ENCODE measurements around the gene BST1.
"Not testable (repeated sequence)": the region's sequence is repeated elsewhere in the genome, so short reads cannot be mapped to it uniquely, and the experiment has no call there.

The BST1 gene

DNA sequence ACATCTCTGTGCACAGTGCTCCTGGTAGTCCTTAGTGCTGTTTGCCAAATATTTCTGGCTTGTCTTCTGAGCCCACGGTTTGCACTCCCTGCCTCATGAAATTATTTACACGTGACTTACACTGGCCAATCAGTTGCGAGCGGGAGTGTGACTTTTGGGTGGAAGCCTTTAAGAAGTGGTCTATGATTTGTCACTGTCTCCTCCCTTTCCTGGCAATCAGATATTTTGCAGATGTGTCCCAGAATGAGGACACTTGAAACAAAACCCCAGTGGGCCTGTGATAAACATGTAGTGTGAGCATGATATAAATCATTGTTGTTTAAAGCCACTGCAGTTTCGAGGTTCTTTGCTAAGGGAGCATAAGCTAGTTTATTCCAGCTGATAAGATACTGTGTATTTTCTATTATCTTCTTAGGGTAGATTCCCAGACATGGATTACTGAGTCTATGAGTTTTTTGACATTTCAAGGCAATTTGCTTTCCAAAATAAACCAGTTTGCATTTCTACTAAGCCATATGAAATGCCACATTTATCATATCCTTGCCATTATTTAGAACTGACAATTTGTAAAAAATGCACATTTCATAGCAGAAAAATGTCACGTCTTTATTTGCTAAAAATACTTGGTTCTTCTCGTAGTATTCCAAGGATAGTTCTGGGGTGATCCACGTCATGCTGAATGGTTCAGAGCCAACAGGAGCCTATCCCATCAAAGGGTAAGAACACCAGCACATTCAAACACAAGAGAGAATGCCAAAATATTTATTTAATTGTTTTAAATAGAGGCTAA, 12.0 kb downstream of the BST1 start:
- no peak for DNase-seq

DNA sequence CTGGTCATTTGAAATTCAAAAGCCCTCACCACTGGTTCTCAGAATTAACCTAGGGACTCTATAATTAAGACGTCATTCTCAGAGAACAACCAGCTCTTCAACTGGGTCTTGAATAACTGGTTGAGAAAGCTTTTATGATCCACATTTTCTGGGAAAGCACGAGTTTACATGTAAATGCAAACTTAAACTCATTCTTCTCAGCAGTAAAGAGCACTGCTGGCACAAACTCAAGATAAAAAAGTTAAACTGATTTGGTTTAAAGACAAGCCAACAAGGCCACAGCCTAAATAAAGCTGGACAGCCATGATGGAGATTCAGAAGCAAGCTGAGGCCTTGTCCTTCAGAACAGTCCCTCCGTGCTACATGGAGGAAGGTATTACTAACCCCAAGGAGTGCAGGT, 13.2 kb downstream of the BST1 start:
- no peak for DNase-seq

DNA sequence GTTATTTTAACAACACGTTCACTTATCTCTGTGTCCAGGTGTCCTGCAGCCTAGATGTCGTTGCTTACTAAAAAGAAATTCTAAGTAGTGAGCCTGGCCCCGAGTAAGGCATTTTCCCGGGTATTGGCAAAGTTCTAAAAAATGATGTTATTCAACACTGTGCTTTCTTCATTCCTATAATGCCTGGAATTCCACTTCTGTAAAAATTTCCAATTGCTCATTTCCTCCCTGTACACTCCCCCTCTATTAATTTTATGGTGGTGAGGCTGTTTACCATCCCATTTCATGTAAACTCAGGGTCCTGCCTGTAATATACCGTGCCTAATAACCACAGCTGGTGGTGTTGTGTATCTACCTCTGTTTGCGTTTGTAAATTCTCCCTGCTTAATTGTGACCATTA, 14.2 kb downstream of the BST1 start:
- DNase-seq: no peak

DNA sequence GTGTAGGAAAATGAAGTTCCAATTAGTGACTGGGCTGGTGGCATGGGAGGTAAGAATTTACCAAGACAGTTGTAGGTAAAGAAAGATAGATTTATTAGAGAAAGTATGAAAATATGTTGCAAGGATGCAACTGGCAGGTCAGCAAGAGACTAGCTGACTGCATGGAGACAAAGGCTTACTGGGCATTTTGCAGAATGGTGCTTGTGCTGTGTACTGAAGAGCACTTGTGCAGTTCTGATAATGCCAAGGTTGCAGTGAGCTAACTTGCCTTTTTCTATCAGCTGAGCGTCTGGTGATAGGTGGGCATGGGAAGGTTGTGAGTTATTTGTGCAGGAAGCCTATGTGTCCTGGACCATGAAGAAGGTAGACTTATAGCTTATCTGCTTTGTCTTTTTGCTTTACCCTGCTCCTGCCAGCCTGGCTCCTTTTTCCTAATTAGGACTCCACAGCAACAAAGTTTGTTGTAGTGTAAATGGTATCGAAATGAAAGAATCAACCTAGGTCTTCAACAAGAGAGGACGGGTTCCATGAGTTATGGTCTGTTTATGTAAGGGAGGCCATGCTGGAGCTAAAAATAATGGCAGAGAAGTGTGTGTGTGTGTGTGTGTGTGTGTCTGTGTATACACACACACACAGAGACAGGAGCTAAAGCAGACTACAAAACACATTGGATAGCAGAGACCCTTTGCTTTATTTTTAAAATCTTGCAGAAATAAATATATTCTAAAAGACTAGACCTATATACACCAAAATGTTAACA, 15.0 kb downstream of the BST1 start:
- DNase-seq: no peak

DNA sequence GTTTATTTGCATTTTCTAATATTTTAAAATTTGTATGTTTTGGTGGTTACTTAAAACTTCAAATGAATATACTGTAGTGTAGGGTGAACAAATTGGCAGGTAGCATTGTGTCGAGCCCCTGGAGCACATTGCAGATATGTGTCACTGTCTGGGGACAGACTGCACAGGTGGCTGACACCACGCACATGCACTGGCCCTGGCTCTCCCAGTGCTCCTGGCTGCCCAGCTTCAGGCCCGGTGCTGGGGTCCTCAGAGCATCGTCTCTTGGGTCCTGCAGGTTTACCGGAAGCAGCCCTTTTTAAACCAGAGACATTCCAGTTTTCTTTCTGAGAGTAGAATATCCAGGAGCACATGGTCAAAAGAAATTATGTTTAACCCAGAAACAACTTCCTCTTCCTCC, 15.6 kb downstream of the BST1 start:
- no peak for DNase-seq

DNA sequence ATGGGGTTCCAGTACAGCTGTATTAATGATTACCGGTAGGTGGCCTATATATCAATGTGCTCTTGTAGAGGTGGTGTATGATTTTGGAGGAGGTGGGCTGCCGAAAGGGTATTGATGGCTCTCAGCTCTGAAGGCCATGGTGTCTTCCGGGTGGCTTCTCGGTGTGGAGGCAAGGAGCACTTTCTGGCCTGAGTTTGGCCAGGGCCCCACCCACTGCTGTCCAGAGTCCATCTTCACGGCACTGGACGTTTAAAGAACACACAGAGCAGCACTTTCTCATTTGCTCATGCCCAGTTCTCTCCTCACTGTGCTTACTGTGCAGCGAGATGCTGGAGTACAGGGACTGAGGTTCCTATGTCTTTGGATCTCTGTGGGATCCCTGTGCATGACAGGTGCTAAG, 16.1 kb downstream of the BST1 start:
- no peak for DNase-seq

DNA sequence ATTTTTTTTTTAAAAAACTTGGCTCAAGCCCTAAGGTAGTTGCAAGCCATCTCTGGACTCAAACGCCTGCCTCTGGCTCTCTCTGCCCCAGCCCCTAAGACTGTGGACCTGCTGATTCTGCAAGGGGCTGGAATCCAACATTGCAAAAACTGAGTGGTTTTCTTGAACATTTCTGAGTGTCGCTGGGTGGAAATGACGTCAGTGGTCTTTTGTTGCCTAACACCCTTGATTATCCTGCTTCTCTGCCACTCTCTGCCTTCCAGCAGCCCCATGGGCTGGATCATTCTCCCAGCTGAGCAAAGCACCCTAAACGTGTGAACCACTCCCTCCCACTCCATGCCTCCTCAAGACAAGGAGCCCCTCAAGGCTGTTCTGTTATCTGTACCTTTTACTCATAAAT, 16.6 kb downstream of the BST1 start:
- no peak for DNase-seq

DNA sequence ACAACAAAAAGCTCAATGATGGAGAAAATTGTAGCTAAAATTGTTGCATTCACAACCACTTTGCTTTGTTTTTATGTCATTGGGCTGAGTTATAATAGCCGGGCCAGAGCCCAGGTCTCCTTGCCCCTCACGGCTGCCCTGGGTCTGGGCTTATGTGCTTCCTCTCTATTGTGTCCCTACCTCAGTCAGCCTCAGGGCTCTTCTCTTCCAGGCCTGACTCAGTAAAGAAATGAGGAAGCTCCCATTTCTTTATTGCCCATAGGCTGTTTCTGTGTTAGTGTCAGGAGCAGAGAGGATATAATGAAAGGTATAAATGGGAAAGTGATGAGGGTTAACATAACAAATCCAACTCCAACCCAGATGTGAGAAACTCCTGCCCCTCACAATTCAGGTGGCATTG, 18.0 kb downstream of the BST1 start:
- no peak for DNase-seq

DNA sequence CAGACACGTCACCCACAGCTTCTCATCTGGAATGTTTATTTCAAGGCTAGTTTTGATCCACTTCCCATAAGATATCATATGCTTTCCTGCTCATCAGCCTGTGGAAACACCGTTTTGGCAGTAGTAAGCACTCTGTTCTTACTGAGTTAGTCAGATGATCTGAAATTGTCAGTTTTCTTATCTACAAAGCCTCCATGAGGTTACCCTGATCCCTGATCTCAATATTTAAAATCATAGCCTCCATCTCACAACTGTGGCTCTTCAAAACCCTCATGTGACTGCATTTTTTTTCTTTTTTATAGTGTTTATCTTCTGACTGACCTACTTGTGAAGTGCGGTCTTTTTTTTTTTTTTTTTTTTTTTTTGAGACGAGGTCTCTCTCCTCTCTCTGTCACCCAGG, 22.7 kb downstream of the BST1 start:
- no peak for DNase-seq

DNA sequence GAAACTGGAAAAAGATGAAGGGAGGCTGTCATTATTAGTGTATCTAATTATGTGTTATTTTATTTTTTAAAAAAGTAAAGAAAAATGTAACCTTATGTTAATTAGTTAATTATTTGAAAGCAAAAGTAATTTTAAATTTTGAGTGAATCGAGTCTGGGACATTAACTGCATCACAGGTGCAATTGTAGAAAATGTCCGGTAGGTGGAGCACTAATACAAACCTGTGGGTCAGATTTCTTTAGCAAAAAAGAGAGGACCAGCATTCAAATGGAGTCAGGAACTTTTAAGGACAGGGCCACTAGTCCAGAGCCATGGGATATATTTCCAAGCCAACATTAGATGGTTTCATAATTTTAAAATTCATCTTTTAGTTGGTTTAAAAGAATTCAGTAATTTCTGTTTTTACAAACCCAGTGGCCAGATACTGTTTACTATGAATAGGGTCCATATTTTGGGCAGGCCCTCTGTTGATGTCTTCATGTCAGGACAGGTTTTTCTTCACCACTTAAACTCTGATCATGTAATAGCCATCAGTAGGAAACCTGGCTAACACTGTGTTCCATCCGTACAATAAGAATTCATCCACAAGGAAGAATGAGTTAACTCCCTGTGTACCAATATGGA, 27.2 kb downstream of the BST1 start:
- DNase-seq: no peak

DNA sequence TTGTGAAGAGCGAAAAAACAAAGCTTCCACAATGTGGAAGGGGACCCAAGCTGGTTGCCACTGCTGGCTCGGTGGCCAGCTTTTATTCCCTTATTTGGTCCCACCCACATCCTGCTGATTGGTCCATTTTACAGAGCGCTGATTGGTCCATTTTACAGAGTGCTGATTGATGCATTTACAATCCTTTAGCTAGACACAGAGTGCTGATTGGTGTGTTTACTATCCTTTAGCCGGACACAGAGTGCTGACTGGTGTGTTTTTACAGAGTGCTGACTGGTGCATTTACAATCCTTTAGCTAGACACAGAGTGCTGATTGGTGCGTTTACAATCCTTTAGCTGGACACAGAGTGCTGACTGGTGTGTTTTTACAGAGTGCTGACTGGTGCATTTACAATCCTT, 30.2 kb downstream of the BST1 start:
- not testable (repeated sequence) for DNase-seq

DNA sequence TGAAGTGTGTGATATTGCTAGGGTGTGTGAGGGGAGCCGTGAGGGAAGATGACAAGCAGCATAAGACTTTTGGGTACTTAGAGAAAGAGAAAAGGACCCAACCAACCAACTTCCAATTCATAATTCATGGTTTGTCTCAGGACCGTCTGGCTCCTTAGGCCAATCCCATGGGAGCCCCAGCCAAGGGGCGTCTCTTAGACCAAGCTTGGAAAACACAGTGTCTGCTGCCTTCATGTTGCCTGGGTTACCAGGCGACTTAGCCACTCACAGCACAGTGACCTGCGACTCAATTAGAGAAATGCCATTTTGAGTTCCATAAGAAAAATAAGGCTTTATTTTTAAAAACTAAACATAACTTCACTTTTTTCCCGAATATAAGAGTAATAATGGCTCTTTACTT, 32.7 kb downstream of the BST1 start:
- DNase-seq: no peak

DNA sequence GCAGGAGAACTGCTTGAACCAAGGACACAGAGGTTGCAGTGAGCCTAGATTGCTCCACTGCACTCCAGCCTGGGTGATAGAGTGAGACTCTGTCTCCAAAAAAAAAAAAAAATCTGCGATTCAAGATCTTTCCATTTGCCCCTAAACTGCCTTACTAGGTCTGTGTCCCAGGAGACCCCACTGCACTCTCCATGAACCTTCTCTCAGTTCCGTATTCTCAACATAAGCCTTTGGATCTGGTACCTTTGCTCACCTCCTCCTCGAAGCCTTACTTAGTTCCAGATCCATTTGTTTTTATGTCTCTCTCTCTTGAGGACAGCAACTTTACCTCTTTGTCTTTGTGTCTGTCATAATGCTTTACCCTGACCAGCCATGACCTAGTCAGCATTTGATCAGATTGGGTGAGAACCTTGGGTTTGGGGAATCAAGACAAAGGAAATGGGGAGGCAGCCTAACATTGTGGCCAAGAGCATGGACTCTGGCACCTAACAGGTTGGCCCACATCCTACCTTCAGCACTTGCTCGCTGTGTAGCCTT, 33.7 kb downstream of the BST1 start:
- DNase-seq: no peak

DNA sequence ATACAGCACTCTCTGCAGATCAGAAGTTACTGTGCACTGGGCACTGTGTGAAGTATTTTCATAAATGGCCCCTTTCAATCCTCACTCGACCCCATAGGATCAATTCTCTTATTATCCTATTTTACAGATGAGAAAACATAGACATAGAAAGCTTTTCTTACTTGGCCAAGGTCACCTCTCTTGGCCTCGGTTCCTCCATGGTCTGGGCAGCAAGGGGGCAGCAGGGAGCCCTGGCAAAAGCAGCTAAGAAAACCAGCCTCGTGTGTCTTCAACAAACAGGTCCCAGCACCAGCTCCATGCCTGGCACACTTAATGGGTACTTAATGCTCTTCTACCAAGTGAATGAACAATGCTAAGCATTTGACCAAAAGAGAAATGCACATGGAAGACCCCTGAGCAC, 34.4 kb downstream of the BST1 start:
- no peak for DNase-seq

DNA sequence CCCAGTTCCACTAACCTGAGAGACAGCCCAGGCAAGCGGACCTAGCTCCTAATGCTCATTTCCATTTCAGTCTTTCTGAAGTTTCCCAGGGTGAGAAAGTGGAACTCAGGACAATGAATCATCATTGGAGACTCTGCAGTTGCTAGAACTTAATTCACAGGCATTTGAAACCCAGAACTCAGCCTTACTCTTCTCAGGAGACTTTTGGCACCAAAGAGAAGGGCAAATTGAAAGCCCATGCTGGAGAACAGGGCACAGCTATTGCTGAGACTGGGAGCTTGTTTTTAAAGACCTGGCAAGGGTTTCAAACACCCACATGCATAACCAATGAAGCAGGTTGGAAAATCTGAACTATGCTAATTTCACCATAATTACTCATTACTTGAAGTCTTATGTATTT, 36.0 kb downstream of the BST1 start:
- DNase-seq: no peak

DNA sequence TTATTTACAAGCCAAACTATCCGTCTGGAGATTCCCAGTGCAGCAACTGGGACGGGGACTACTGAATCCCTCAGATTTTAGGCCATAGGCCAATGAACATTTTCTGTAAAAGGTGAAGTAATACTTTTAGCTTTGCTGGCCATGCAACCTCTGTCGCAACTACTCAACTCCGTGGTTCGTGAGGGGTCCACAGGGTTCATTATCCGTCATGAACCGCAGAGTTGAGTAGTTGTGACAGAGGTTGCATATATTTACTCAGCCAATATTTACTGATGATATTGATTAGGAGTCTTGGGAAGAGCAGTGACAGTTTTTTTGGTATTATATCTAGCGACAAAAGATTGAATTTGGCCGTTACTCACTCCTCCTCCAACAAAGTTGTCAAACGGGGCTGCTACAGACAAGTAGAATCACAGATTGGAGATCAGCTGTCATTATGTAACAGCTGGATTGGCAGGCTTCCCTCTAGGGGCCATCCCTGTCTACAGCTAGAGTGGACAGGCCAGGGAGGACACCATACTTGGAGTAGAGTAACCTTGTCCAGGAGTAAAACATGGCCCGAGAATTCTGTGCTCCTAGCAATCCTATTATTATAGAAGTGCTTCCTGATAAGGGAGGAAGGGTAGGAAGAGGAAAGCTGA, 38.0 kb downstream of the BST1 start:
- DNase-seq: no peak

DNA sequence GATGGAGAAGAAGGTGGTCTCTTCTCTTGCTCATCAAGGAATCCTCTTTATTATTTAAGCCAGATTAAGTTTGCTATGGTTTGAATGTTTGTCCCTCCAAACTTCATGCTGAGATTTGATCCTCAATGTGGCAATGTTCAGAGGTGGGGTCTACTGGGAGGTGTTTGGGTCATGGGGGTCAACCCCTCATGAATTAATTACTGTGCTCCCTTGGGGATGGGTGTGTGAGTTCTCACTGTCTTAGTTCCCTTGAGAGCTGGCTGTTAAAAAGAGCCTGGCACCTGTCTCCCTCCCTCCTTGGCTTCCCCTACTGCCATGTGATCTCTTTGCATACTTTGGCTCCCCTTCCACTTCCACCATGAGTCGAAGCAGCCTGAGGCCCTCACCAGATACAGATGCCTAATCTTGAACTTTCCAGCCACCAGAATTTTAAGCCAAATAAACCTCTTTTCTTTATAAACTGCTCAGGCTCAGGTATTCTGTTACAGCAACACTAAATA, 39.3 kb downstream of the BST1 start:
- DNase-seq: no peak

DNA sequence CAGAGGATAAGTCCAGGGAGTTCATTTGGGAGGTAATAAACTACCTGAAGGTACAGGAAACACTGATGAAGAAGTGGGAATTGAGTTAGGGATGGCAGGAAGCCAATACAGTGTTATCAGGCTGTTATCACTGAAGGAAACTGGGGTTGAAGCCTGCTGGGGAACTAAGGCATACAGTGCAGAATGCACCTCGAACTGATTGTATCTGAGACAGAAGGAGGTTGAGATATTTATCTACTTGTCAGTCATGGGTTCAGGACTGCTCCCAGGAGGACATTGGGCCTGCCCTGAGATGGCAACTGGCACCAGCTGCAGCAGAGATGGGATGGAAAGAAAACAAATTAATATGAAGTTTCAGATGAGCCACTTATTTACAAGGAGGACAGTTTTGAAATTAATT, 39.8 kb downstream of the BST1 start:
- no peak for DNase-seq

DNA sequence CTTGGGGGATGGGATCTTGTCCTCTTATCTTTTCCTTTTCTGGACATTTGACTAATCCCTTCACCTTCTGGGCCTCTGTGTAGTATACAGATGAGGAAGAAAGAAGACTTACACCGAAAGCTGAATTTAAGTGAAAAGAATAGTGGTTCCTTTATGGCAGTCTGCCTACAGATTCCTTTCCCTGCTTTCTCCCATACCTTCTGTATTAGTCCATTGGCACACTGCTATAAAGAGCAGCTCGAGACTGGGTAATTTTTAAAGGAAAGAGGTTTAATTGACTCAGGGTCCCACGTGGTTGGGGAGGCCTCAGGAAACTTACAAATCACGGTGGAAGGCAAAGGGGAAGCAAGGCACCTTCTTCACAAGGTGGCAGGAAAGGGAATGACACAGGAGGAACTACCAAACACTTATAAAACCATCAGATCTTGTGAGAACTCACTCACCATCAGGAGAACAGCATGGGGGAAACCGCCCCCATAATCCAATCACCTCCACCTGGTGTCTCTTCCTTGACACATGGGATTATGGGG, 41.2 kb downstream of the BST1 start:
- DNase-seq: no peak

DNA sequence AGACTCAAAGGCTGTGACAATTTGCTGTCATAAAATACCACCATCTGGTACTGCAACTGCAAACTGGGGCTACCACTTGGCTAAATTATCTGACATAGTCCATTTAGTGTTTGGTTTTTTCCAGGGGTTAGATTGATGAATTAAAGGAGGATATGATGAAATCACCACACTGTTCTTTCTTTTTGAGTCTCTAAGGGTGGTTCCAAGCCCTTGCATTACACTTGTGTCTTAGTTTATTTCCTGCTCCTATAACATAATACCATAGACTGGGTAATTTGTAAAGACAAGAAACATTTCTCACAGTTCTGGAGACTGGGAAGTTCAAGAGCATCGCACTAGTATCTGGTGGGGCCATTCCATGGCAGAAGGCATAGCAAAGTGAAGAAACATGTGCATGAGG, 43.2 kb downstream of the BST1 start:
- no peak for DNase-seq

DNA sequence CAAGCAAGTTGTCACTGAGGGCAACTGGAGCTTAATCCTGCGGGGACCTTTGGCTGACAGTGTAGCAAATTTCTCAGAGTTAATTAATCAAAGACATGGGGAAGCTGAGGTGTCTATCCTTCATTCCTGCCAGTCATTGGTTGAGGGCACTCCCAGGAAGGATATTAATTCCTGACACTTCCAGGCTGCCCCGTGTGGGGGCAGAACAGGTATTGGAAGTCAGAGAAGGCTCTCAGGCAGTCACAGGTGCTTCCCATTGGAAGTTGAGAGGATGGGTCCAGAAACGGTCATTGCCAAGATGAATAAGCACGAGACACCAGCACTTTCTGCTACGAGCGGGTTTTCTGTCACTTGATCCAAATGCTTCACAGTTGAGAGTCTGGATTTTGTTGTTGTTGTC, 46.1 kb downstream of the BST1 start:
- DNase-seq: no peak

DNA sequence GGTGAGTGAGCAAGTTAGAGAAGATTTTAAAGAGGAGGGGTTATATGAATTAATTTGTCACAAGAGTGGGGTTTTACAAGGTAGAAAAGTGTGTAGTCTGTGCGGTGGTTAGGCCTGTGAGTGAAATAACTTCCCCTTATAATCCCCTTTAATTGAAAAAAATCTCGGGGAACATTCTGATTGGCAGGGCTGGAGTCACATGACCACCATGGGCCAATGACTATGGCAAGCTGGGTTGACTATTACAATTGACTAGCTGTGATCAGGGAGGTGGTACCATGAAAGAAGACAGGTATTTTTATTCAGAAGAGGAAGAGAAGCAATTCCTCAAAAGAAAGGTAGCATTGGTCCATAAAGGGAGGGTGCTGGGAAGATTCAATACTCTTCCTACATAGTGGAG, 48.3 kb downstream of the BST1 start:
- DNase-seq: no peak

DNA sequence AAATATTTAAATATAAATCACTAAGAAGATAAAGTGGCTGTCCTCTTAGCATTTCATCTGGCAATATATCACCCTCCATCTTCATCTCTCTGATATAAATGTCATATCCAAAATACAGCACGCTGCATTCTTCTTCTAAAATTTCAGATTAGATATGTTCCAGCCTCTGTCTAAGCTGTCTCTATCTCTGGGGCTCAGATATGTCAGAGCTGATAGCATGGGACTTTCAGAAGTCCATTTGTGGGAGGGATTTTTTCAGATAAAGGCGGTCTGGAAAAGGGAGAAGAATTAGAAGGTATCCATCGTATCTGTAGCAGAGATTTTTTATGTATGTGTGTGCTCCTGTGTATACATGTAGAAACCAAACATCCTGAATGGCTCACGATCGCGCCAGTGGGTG, 50.2 kb downstream of the BST1 start:
- DNase-seq: no peak
